ENCODE results near the gene SELENOI. TPM values are rescaled to one million over a fixed set of nuclear protein-coding genes. Genes with fewer than 3 reads are reported as not detected.

SELENOI gene
- total and polyA plus RNA-seq, 2 of the 4 experiments (the other 2 are of a cell fraction) = 5.1 to 25.1 TPM

DNA sequence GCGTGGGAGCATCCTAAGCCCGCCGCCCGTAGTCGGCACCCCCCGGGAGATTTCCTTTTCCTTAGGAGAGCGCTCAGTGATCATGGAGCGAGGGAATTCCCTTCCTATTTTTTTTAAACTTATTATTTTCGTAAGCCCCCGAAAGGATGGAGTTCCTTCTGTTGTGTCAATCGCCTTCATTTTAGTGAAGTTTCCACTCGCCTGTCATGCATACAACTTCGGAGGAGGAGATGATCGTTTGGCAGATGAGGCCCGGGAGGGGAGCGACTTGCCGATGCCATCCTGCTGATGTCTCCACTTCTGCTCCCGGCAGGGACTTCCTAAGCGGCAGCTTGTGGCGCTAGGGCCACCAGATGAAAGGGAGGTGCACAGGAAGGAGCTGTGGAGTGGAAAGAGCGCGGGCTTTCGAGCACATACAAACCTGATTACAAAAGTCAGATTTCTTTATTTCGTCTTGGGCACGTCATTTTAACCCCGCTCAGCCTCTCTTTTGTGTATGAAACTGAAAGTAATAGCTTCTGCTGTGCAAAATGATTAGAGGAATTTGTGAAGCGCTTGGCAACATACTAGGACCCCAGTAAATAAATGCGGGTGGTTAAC, 611 bp downstream of the SELENOI start, which contains the start of gene ADGRF3:
ADGRF3 (minus strand) TSS at position 336 of the 600 bp plus-strand sequence. CDS start 555 bp downstream, outside the sequence.
- Histone ChIP-seq H3K9ac (ENCODE audit: low read depth, low read length) (peak within 1 kb of the TSS; percentile 93), H3K56ac (ENCODE audit: extremely low read depth, insufficient read depth, low read length) (peak within 1 kb of the TSS; percentile 79), H3K18ac (ENCODE audit: low read depth, low read length) (no peak within 1 kb of the TSS), H3K4me3 (ENCODE audit: insufficient read depth, low read depth, low read length) (peak within 1 kb of the TSS; percentile 77), H4K20me1 (ENCODE audit: insufficient read depth, low read length) (peaks cover 14% of the 10 kb centered on the region), H3K4me1 (ENCODE audit: control insufficient read depth, insufficient read depth, low read length) (no peaks in the 10 kb centered on the region), H3K36me3 (ENCODE audit: control insufficient read depth, insufficient read depth, low read length) (no peaks in the 10 kb centered on the region), H3K27me3 (ENCODE audit: control insufficient read depth, insufficient read depth, low read length) (no peaks in the 10 kb centered on the region), H3K4ac (ENCODE audit: low read depth, low read length) (peak within 1 kb of the TSS; percentile 94), H3K9me3 (ENCODE audit: control insufficient read depth, insufficient read depth, low read length) (no peaks in the 10 kb centered on the region), H2BK120ac (ENCODE audit: low read depth, low read length) (peak within 1 kb of the TSS; percentile 32; the same call in 1 of the 2 replicates), H2BK15ac (ENCODE audit: low read depth, low read length) (no peak within 1 kb of the TSS), H2AK9ac (replicated peaks; ENCODE audit: low read depth, low read length, poor library complexity) (peak within 1 kb of the TSS; percentile 97), H2AFZ (replicated peaks; ENCODE audit: low read length, poor library complexity) (peak within 1 kb of the TSS; percentile 97), H3K4me2 (ENCODE audit: low read depth, low read length) (peak within 1 kb of the TSS; percentile 96), H2BK5ac (ENCODE audit: low read depth, low read length, poor library complexity, severe bottlenecking) (peak within 1 kb of the TSS; percentile 85), H2AK5ac (ENCODE audit: low read depth, low read length) (peak within 1 kb of the TSS; percentile 48), H4K8ac (ENCODE audit: low read depth in 2 of 2, low read length in 2 of 2) (peak within 1 kb of the TSS; percentile 84 to 97; a peak in 2 of 4 replicates), H4K5ac (ENCODE audit: low read depth, low read length) (no peak within 1 kb of the TSS; the same call in 1 of the 2 replicates), H3K23ac (ENCODE audit: low read depth, low read length) (peak within 1 kb of the TSS; percentile 89), H3K9me1 (ENCODE audit: insufficient read depth, low read length) (no peaks in the 10 kb centered on the region), H3K14ac (replicated peaks; ENCODE audit: low read depth, low read length) (peak within 1 kb of the TSS; percentile 84), H4K91ac (ENCODE audit: insufficient read depth, low read depth, low read length) (no peak within 1 kb of the TSS), H3K27ac (ENCODE audit: insufficient read depth, low read length) (peak within 1 kb of the TSS; percentile 87), H3K79me1 (ENCODE audit: low read depth in 1 of 2, low read length in 2 of 2) (peaks cover 22 to 50% of the 10 kb centered on the region in 2 experiments; a peak in 3 of 4 replicates), H2BK20ac (ENCODE audit: low read depth, low read length) (no peak within 1 kb of the TSS)
- WGBS, 2 experiments (ENCODE audit: extremely low coverage in 2 of 2, insufficient read length in 1 of 2) = 0% methylated on average over 6 of the region's 28 CpGs; no CpG with 5 or more reads in 1 of the 2 experiments
- intact Hi-C loops (cut with micrococcal nuclease) = loop anchor here (1.0 to 10.0 kb wide), 5 partner anchors 9 to 398 kb away; partner anchors contain the start of genes HADHA and HADHB
- DNase-seq (peak; percentile 19), ATAC-seq (ENCODE audit: low read depth) (peak; percentile 5; the same call in 1 of the 2 replicates)
- dilution Hi-C loops (cut with HindIII; ENCODE audit: low sequenced_read_pairs, unreplicated experiment) = no loop called here
- in situ Hi-C loops (cut with MboI; ENCODE audit: low sequenced_read_pairs) = loop anchor here (25.0 kb wide), 1 partner anchor 384 kb away; no protein-coding TSS in a partner anchor
- no peak for TF ChIP-seq RCOR1 (IDR thresholded peaks at IDR 0.05; ENCODE audit: insufficient replicate concordance, low read length)
- no peak for TF ChIP-seq BHLHE40 (IDR thresholded peaks at IDR 0.05; ENCODE audit: low read depth, low read length)
- TF ChIP-seq, protein P1, sequence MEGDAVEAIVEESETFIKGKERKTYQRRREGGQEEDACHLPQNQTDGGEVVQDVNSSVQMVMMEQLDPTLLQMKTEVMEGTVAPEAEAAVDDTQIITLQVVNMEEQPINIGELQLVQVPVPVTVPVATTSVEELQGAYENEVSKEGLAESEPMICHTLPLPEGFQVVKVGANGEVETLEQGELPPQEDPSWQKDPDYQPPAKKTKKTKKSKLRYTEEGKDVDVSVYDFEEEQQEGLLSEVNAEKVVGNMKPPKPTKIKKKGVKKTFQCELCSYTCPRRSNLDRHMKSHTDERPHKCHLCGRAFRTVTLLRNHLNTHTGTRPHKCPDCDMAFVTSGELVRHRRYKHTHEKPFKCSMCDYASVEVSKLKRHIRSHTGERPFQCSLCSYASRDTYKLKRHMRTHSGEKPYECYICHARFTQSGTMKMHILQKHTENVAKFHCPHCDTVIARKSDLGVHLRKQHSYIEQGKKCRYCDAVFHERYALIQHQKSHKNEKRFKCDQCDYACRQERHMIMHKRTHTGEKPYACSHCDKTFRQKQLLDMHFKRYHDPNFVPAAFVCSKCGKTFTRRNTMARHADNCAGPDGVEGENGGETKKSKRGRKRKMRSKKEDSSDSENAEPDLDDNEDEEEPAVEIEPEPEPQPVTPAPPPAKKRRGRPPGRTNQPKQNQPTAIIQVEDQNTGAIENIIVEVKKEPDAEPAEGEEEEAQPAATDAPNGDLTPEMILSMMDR (conservative IDR thresholded peaks at IDR 0.05; ENCODE audit: low read depth, low read length) = no peak
- no peak for TF ChIP-seq RAD21 (IDR thresholded peaks at IDR 0.05; ENCODE audit: low read length)
- no peak for TF ChIP-seq FOS (IDR thresholded peaks at IDR 0.05; ENCODE audit: low read depth, low read length)
- no peak for TF ChIP-seq MAZ (IDR thresholded peaks at IDR 0.05; ENCODE audit: borderline replicate concordance, low read depth, low read length)
- TF ChIP-seq MAFK (IDR thresholded peaks at IDR 0.05; ENCODE audit: low read depth, low read length) = no peak
- TF ChIP-seq CEBPB (IDR thresholded peaks at IDR 0.05; ENCODE audit: low read depth, low read length) = no peak
- no TSS peak for BruUV-seq (replicated peaks)
- ChIA-PET CTCF (no interaction called here), POLR2A (ENCODE audit: unreplicated experiment) (no interaction called here)
